H7 (cell line): ENCODE measurements around the gene EDN1. TPM values are rescaled to one million over a fixed set of nuclear protein-coding genes. Genes with fewer than 3 reads are reported as not detected.
A peak's percentile ranks its signal among the peaks of the same experiment; 100 is the strongest.

Experiments used
- DNase-seq: peaks from one replicate; pipeline ENCODE4 v3.0.0; 2012
- H3K27me3 ChIP-seq: 2 replicates; pipeline ENCODE4 v1.6.0; 2011; ENCODE audit warnings: mild to moderate bottlenecking, low read length; ENCODE audit not compliant: control insufficient read depth, insufficient read depth
- H3K36me3 ChIP-seq: replicated peaks from 2 replicates; pipeline ENCODE4 v1.5.1; 2011; ENCODE audit warnings: low read length; ENCODE audit not compliant: control insufficient read depth, insufficient read depth
- H3K4me3 ChIP-seq: 2 replicates; pipeline ENCODE4 v1.5.1; 2011; ENCODE audit warnings: low read depth, mild to moderate bottlenecking, control low read depth, low read length, moderate library complexity; ENCODE audit not compliant: insufficient read depth
- total RNA-seq: library from RNA; depleted of rRNA; stranded (reverse); fragments of >200 nt; shearing (Covaris generic); gene quantifications from 2 replicates; pipeline ENCODE4 v1.2.3, GENCODE V29; 2014

The EDN1 gene
- total RNA-seq, 1 experiment from 2014 or later: 0.76 TPM

GRCh38 chr6:12280458-12280857 lies 9.7 kb upstream of the EDN1 start:
- no peaks in the 10 kb centered on the region for H3K36me3 ChIP-seq
- H3K4me3 ChIP-seq: no peak overlapping the region
- no peaks in the 10 kb centered on the region for H3K27me3 ChIP-seq
- DNase-seq: no peak

GRCh38 chr6:12280902-12281301 lies 9.3 kb upstream of the EDN1 start:
- DNase-seq: no peak

GRCh38 chr6:12283904-12284303 lies 6.3 kb upstream of the EDN1 start:
- no peak for DNase-seq
- no peaks in the 10 kb centered on the region for H3K36me3 ChIP-seq
- H3K4me3 ChIP-seq: no peak overlapping the region
- H3K27me3 ChIP-seq: no peaks in the 10 kb centered on the region

More at GRCh38 chr6:12280902-12281301, 9.3 kb upstream of the EDN1 start:
- Histone ChIP-seq H3K27me3 (no peaks in the 10 kb centered on the region), H3K4me3 (no peak overlapping the region), H3K36me3 (no peaks in the 10 kb centered on the region)

- DNase-seq: no peak
- Histone ChIP-seq H3K4me3 (no peak overlapping the region), H3K27me3 (peaks cover 2% of the 10 kb centered on the region; the same call in 1 of the 2 replicates)
Observed at GRCh38 chr6:12286373-12287110, 3.6 kb upstream of the EDN1 start.

GRCh38 chr6:12288211-12288618 lies 1.9 kb upstream of the EDN1 start:
- Histone ChIP-seq H3K27me3 (peaks cover 2% of the 10 kb centered on the region; the same call in 1 of the 2 replicates), H3K36me3 (no peaks in the 10 kb centered on the region), H3K4me3 (no peak overlapping the region)
- peak; percentile 31 for DNase-seq

More at GRCh38 chr6:12286373-12287110, 3.6 kb upstream of the EDN1 start:
- no peaks in the 10 kb centered on the region for H3K36me3 ChIP-seq

- DNase-seq: no peak
- Histone ChIP-seq H3K36me3 (no peaks in the 10 kb centered on the region), H3K4me3 (no peak overlapping the region), H3K27me3 (peaks cover 2% of the 10 kb centered on the region; the same call in 1 of the 2 replicates)
Observed at GRCh38 chr6:12288914-12289313, 1.2 kb upstream of the EDN1 start.

- peaks cover 2% of the 10 kb centered on the region; the same call in 1 of the 2 replicates for H3K27me3 ChIP-seq
Observed at GRCh38 chr6:12289365-12289919, 719 bp upstream of the EDN1 start.

GRCh38 chr6:12291071-12291838 lies 1.1 kb downstream of the EDN1 start:
- Histone ChIP-seq H3K36me3 (no peaks in the 10 kb centered on the region), H3K27me3 (peaks cover 2% of the 10 kb centered on the region; the same call in 1 of the 2 replicates), H3K4me3 (peak overlapping the region; percentile 27)
- peak; percentile 28 for DNase-seq

More at GRCh38 chr6:12289365-12289919, 719 bp upstream of the EDN1 start:
- peak overlapping the region; percentile 39 for H3K4me3 ChIP-seq
- no peaks in the 10 kb centered on the region for H3K36me3 ChIP-seq
- DNase-seq: peak; percentile 83

- peaks cover 2% of the 10 kb centered on the region; the same call in 1 of the 2 replicates for H3K27me3 ChIP-seq
- no peaks in the 10 kb centered on the region for H3K36me3 ChIP-seq
- peak overlapping the region; percentile 27 for H3K4me3 ChIP-seq
- peak; percentile 62 for DNase-seq
Observed at GRCh38 chr6:12291839-12292604, 1.9 kb downstream of the EDN1 start.

- H3K27me3 ChIP-seq: peaks cover 2% of the 10 kb centered on the region; the same call in 1 of the 2 replicates
- DNase-seq: no peak
- H3K36me3 ChIP-seq: no peaks in the 10 kb centered on the region
- H3K4me3 ChIP-seq: no peak overlapping the region
Observed at GRCh38 chr6:12293235-12293930, 3.2 kb downstream of the EDN1 start.

- H3K36me3 ChIP-seq: no peaks in the 10 kb centered on the region
- no peak for DNase-seq
- H3K4me3 ChIP-seq: no peak overlapping the region
- peaks cover 2% of the 10 kb centered on the region; the same call in 1 of the 2 replicates for H3K27me3 ChIP-seq
Observed at GRCh38 chr6:12293931-12294807, 4.0 kb downstream of the EDN1 start.

GRCh38 chr6:12294851-12295536 lies 4.8 kb downstream of the EDN1 start:
- H3K27me3 ChIP-seq: no peaks in the 10 kb centered on the region; the same call in 1 of the 2 replicates
- no peaks in the 10 kb centered on the region for H3K36me3 ChIP-seq
- H3K4me3 ChIP-seq: no peak overlapping the region
- DNase-seq: no peak
